Testis (tissue), 3 donors: Measurements from ENCODE around the gene ADGRB3. TPM values are rescaled to one million over a fixed set of nuclear protein-coding genes. Genes with fewer than 3 reads are reported as not detected.

Experiments used
- DNase-seq: peaks from one replicate; pipeline ENCODE4 v3.0.0-alpha.2; 2019
- H3K27ac ChIP-seq, 2 donors: fragments of 200-600 bp; sonication (generic); one replicate each; pipeline ENCODE4 v1.5.1; 2019
- H3K27me3 ChIP-seq: fragments of 200-600 bp; sonication (generic); one replicate; pipeline ENCODE4 v1.5.1; 2019
- H3K36me3 ChIP-seq: fragments of 200-600 bp; sonication (generic); one replicate; pipeline ENCODE4 v1.5.1; 2017; ENCODE audit warnings: low read depth; ENCODE audit errors: missing control alignments
- H3K4me1 ChIP-seq: fragments of 200-600 bp; sonication (generic); one replicate; pipeline ENCODE4 v1.5.1; 2019
- H3K4me3 ChIP-seq, 2 donors: fragments of 200-600 bp; sonication (generic); one replicate each; pipeline ENCODE4 v1.5.1; 2017 to 2019
- H3K9me3 ChIP-seq: fragments of 200-600 bp; sonication (generic); one replicate; pipeline ENCODE4 v1.5.1; 2017
- CTCF ChIP-seq, 3 experiments: fragments of 450-650 bp in 2 of 3; fragments of 200-600 bp in 1 of 3; sonication (generic) in 1 of 3; IDR thresholded peaks; one replicate each; pipeline ENCODE4 v1.5.1; 2016 to 2019; ENCODE audit warnings: antibody characterized with exemption in 3 of 3, mild to moderate bottlenecking in 2 of 3, moderate library complexity in 1 of 3
- POLR2A ChIP-seq: fragments of 450-650 bp; IDR thresholded peaks from one replicate; pipeline ENCODE4 v1.6.1; 2017; ENCODE audit warnings: antibody characterized with exemption, mild to moderate bottlenecking, moderate library complexity
- WGBS, 2 donors: methylation state at CpG; one replicate each; pipeline ENCODE4 v1.1.5; 2018; 5-methylcytosine and 5-hydroxymethylcytosine counted together
- intact Hi-C: fragments of 100-400 bp; cut with DNase I; formaldehyde crosslinking; loops from one replicate; pipeline ENCODE4 v1.15.1; 2023; ENCODE audit warnings: low total_unique reads
- polyA plus RNA-seq: library from polyadenylated mRNA; stranded (reverse); fragments of 350-450 nt; fragmentation: Illumina TruSeq; extraction: RNeasy Lipid Tissue Mini Kit (QIAGEN cat#74804); gene quantifications from one replicate; pipeline ENCODE4 v1.2.3, GENCODE V29; 2014; ENCODE audit warnings: low read depth, low replicate concordance; ENCODE audit not compliant: insufficient read depth
- total RNA-seq, 2 donors: library from RNA; depleted of rRNA; stranded (reverse); fragments of >200 nt; gene quantifications; one replicate each; pipeline ENCODE4 v1.2.3, GENCODE V29; 2016

The ADGRB3 gene
- total and polyA plus RNA-seq, 3 donors from 2014 or later: 3.2 to 5.7 (median 4.3) TPM

GRCh38 chr6:69263297-69263696, 628.2 kb downstream of the ADGRB3 start:
- H3K4me3 ChIP-seq: no peak overlapping the region

GRCh38 chr6:69265090-69265489, 630.0 kb downstream of the ADGRB3 start:
- Histone ChIP-seq H3K27me3 (no peaks in the 10 kb centered on the region), H3K36me3 (no peaks in the 10 kb centered on the region), H3K4me1 (no peaks in the 10 kb centered on the region), H3K4me3 (no peak overlapping the region), H3K9me3 (no peaks in the 10 kb centered on the region), H3K27ac (no peak overlapping the region)
- WGBS, 2 donors: 76 to 91% methylated on average over 2 of the region's 2 CpGs
- TF ChIP-seq POLR2A: no peak
- no peak for TF ChIP-seq CTCF (IDR thresholded peaks at IDR 0.05)
- no peak for DNase-seq
- intact Hi-C loops: no loop called here

More at GRCh38 chr6:69263297-69263696, 628.2 kb downstream of the ADGRB3 start:
- Histone ChIP-seq H3K36me3 (no peaks in the 10 kb centered on the region), H3K27me3 (no peaks in the 10 kb centered on the region), H3K27ac (no peak overlapping the region), H3K4me1 (no peaks in the 10 kb centered on the region), H3K9me3 (no peaks in the 10 kb centered on the region)
- TF ChIP-seq CTCF (IDR thresholded peaks at IDR 0.05): no peak
- no peak for TF ChIP-seq POLR2A
- no peak for DNase-seq
- WGBS, 2 donors: 90 to 95% methylated on average over 2 of the region's 2 CpGs
- intact Hi-C loops: no loop called here

GRCh38 chr6:69265706-69266105, 630.6 kb downstream of the ADGRB3 start:
- H3K36me3 ChIP-seq: no peaks in the 10 kb centered on the region
- TF ChIP-seq CTCF (IDR thresholded peaks at IDR 0.05): no peak
- TF ChIP-seq POLR2A: no peak
- H3K4me1 ChIP-seq: no peaks in the 10 kb centered on the region
- intact Hi-C loops: no loop called here
- H3K4me3 ChIP-seq: no peak overlapping the region
- no peak overlapping the region for H3K27ac ChIP-seq
- no peaks in the 10 kb centered on the region for H3K27me3 ChIP-seq
- WGBS, 2 donors: 68 to 78% methylated on average over 1 of the region's 1 CpG
- DNase-seq: no peak
- no peaks in the 10 kb centered on the region for H3K9me3 ChIP-seq

GRCh38 chr6:69276204-69276603, 641.1 kb downstream of the ADGRB3 start:
- Histone ChIP-seq H3K9me3 (no peaks in the 10 kb centered on the region), H3K4me3 (no peak overlapping the region), H3K27me3 (no peaks in the 10 kb centered on the region), H3K4me1 (no peaks in the 10 kb centered on the region), H3K36me3 (no peaks in the 10 kb centered on the region), H3K27ac (no peak overlapping the region)
- TF ChIP-seq CTCF (IDR thresholded peaks at IDR 0.05) (no peak), POLR2A (no peak)
- intact Hi-C loops: no loop called here
- no peak for DNase-seq

- intact Hi-C loops: no loop called here
These were observed 644.7 kb downstream of the ADGRB3 start for GRCh38 chr6:69279805-69280204.

More at GRCh38 chr6:69279805-69280204, 644.7 kb downstream of the ADGRB3 start:
- Histone ChIP-seq H3K9me3 (no peaks in the 10 kb centered on the region), H3K4me1 (no peaks in the 10 kb centered on the region), H3K36me3 (no peaks in the 10 kb centered on the region), H3K27me3 (no peaks in the 10 kb centered on the region), H3K4me3 (no peak overlapping the region), H3K27ac (no peak overlapping the region)
- 50 to 56% methylated on average over 4 of the region's 4 CpGs for WGBS, 2 donors
- no peak for TF ChIP-seq CTCF (IDR thresholded peaks at IDR 0.05)
- TF ChIP-seq POLR2A: no peak
- DNase-seq: no peak
